Loucy (cell line): Measurements from ENCODE around the gene THSD7A.

Experiments
- CTCF ChIP-seq: fragments of 200-600 bp; sonication (generic); conservative IDR thresholded peaks from 2 replicates; pipeline ENCODE4 v1.5.1; 2014; ENCODE audit warnings: mild to moderate bottlenecking, antibody characterized with exemption, low read length
- EZH2phosphoT487 ChIP-seq: fragments of 200-600 bp; IDR thresholded peaks from 2 replicates; pipeline ENCODE4 v1.6.1; 2018; ENCODE audit warnings: antibody characterized with exemption, mild to moderate bottlenecking, moderate library complexity, borderline replicate concordance

DNA sequence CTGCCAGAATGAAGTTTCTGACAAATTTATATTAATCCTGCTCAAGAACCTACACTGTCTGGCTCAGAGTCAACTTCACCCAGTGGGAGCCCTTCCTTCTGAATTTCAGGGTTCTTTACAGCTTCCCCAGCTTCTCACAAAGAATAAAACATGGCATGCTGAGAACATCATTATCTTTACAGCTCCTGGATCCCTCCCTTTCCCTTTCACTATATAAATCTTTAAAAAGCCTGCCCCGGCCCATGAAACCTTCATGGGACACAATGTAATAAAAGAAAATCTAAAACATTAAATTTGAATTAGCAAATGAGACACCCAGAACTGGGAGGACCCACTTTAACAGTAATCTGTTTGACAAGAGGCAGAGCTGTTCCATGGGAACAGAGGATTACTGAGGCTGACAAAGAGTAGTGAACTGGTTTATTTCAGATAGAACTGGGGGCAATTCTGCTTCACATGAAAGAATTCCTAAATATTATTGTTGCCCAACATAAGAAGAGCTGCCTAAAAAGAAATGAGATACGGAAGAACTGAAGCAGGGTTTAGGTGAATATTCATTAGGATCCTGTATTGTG lies 222.8 kb downstream of the THSD7A start:
- TF ChIP-seq CTCF (no peak), EZH2phosphoT487 (no peak)
